WI38 (cell line): ENCODE data around the gene MTUS2.

Experiments used
- H3K4me3 ChIP-seq: 2 replicates; pipeline ENCODE4 v1.5.1; 2011; ENCODE audit warnings: low read depth, mild to moderate bottlenecking, control low read depth, low read length
- TF ChIP-seq, protein P1 (sequence below): IDR thresholded peaks from 2 replicates; pipeline ENCODE4 v1.5.1; 2012; ENCODE audit warnings: low read depth, mild to moderate bottlenecking, control low read depth, low read length

Gene MTUS2

DNA sequence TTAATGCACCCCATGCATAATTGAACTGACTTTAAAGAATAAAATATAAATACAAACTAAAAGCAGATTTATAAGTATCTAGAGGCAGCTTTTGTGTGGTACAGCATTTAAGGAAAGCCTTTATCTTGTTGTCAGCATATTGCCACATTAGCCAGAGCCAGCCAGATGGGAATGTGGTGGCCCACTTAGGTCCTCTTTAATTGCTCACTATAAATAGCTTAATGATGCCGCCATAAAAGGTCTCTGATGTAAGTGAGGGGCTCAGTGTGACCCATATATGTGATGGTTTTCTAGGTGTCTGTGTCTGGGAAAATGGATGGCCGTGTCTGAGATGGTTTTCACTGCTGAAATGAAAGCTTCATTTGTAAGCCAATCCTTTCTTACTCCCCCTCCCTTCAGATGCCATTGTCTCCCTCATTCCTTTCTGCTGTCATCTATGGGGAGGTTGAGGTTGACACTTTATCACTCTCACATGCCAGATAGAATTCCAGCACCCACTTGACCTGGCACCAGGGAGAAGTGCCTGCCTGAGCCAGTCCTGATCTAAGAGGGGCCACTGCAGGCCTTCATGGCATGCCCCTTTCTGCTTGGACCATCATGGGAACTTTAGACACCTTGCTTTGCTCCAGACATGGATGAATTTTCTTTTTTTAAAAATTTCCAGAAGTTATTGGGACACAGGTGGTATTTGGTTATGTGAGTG, 135.3 kb downstream of the MTUS2 start:
- TF ChIP-seq, protein P1, sequence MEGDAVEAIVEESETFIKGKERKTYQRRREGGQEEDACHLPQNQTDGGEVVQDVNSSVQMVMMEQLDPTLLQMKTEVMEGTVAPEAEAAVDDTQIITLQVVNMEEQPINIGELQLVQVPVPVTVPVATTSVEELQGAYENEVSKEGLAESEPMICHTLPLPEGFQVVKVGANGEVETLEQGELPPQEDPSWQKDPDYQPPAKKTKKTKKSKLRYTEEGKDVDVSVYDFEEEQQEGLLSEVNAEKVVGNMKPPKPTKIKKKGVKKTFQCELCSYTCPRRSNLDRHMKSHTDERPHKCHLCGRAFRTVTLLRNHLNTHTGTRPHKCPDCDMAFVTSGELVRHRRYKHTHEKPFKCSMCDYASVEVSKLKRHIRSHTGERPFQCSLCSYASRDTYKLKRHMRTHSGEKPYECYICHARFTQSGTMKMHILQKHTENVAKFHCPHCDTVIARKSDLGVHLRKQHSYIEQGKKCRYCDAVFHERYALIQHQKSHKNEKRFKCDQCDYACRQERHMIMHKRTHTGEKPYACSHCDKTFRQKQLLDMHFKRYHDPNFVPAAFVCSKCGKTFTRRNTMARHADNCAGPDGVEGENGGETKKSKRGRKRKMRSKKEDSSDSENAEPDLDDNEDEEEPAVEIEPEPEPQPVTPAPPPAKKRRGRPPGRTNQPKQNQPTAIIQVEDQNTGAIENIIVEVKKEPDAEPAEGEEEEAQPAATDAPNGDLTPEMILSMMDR = no peak

DNA sequence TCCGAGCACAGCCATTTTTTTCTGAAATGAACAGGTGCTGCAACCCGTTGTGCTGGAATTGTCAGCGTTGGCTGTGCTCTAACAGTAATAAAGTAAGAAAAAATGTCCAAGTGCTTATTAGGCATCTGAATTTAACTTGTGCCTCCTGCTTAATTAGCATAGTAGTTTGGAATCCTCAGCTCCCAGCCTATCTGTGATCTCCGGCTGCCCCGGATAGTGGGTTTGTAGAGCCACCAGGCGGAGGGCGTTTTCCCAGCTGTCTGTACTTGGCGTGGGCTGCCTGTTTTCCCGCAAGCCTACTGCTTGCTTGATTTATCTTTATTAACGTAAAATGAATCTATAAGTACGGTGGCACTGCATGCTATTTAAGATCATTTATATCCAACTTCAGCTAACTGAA, 137.9 kb downstream of the MTUS2 start:
- no peak overlapping the region for H3K4me3 ChIP-seq
- TF ChIP-seq, protein P1 = no peak

More for the DNA sequence above, 135.3 kb downstream of the MTUS2 start:
- no peak overlapping the region for H3K4me3 ChIP-seq

GRCh38 chr13:28958441-28958840, 138.3 kb downstream of the MTUS2 start:
- H3K4me3 ChIP-seq = no peak overlapping the region
- TF ChIP-seq, protein P1 = no peak

GRCh38 chr13:28964052-28964451, 143.9 kb downstream of the MTUS2 start:
- TF ChIP-seq, protein P1 = no peak
- no peak overlapping the region for H3K4me3 ChIP-seq

GRCh38 chr13:28964803-28965202, 144.7 kb downstream of the MTUS2 start:
- no peak overlapping the region for H3K4me3 ChIP-seq

DNA sequence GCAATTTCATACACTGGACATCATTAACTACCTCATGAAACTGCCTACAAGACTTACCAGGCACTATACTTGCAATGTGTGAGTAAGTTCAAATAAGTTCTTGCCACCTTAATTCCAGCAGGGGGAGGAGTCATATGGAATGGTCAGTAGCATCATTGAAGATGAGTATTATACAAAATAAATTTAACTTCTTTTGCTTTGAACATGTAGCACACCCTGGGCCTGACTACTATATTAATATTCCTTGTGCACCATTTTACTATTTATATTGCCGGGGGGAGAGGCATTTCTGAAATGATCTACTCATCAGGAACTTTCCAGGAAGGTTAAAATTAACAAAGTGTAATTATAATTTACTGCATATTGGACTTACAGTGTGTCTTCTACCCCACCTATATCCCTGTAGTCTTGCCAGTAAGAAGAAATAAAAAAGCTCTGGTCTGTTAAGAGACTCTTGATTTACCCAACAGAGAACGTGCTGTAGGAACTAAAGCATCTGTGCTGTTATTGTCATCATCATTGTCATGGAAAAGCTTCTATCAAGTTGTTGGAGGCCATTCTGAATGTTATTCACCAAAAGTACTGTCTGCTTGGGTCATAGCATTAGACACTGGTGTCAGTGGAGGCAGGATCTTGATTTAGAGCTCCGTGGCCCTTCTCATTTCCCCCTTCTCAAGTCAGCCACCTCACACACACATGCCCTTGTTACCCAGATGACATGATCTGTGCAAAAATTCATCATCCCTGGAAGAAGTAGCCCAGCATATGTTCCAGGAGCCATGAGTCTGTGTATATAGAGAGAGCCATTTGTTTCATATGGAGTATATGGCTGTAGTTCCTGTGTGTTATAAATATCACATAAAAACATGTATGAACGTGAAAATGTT, 147.1 kb downstream of the MTUS2 start:
- TF ChIP-seq, protein P1 = no peak
- H3K4me3 ChIP-seq = no peak overlapping the region

More at GRCh38 chr13:28964803-28965202, 144.7 kb downstream of the MTUS2 start:
- TF ChIP-seq, protein P1 = no peak

GRCh38 chr13:28976195-28976594, 156.1 kb downstream of the MTUS2 start:
- H3K4me3 ChIP-seq = no peak overlapping the region
- TF ChIP-seq, protein P1 = no peak
